Dedifferentiated amniotic fluid mesenchymal stem cell (primary cell): Measurements from ENCODE around the gene SLF2.
"Not testable (repeated sequence)": the region's sequence is repeated elsewhere in the genome, so short reads cannot be mapped to it uniquely, and the experiment has no call there.

ENCODE experiments used
- DNase-seq: peaks from one replicate; pipeline ENCODE4 v3.0.0-alpha.2; 2016; ENCODE audit errors: extremely low spot score

The SLF2 gene

DNA sequence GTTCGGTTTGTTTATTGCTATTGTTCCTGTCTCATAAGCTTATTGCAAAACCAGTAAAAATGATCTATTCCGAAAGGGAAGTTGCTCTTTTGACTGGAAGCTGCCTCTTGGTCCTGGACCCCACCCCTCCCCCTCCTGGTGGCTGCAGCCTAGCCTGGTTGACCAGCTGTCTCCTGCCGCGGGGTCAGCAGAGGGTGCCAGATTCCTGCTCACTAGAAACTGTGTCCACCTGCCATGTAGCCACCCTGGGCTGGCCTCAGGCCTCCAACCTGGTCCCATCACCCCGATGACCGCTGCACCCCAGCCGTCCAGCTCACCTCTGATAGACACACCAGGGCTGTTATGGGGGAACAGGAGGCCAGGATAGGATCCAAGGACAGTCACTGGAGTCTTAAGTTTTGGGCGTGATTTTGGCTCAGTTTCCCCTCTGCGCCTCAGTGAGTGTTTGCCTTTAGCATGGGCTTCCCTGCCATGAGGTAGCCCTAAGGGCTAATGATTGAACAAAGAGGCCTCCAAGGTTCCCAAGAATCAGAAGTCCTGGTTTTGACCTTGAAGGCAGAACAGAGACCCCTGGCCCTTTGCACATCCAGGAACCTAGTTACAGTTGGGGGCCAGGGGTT is 32.9 kb upstream of the SLF2 start:
- no peak for DNase-seq

GRCh38 chr10:100881556-100882213 is 31.1 kb upstream of the SLF2 start:
- DNase-seq: no peak

- no peak for DNase-seq
Measured at GRCh38 chr10:100882252-100882651, 30.5 kb upstream of the SLF2 start.

DNA sequence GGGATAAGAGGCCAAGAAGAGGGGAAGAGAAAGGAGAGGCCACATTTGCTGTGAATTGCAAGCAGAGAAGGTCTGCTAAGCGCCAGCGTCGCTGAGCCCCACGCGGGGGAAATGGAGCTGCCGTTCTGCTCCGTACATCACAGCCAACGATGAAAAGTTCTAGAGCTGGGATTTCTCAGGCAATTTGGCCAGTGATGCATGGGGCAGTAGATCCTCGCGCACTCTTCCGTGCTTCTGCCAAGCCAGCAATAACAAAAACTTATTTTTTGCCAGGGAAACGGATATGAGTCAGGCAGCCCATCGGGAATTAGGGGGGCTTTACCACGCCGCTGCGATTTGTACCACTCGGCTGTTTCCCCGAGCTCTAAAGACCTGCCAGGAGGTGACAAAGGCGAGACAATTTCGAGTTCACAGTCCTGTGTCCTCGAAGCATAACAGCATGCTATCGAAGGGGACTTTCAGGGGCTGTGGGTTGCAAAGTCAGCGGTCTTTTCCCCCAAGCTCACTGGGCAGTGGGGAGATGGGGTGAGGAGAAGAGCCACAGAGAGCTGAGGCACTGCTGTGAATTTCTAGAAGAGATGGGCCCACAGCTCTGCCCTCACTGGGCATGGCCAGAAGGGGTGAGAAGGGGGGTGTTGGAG is 30.0 kb upstream of the SLF2 start:
- peak; percentile 16 for DNase-seq

- no peak for DNase-seq
Measured at GRCh38 chr10:100883312-100883821, 29.4 kb upstream of the SLF2 start.

- not testable (repeated sequence) for DNase-seq
Measured at GRCh38 chr10:100885611-100886010, 27.2 kb upstream of the SLF2 start.

DNA sequence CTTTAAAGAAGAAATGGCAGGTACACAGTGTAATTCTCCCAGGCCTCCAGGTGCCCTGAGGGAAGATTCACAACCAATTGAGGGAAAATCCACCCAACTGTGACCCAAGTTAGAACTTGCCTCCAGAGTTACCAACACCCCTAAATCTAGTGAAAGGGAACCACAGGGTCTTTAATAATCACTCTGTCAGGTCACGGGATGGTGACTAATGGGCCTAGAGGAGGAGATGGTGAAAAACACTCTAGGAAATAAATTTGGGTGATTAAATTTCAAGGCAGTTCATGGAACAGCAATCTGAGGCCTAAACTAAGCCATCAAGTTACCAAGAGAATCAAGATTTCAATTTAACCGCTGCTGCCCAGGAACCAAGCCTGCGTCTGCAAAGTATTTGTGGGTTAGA is 26.7 kb upstream of the SLF2 start:
- DNase-seq: no peak

- DNase-seq: no peak
Measured at GRCh38 chr10:100886521-100886920, 26.2 kb upstream of the SLF2 start.

GRCh38 chr10:100886963-100887362 is 25.8 kb upstream of the SLF2 start:
- no peak for DNase-seq

- DNase-seq: no peak
Measured at GRCh38 chr10:100887761-100888296, 24.9 kb upstream of the SLF2 start.

DNA sequence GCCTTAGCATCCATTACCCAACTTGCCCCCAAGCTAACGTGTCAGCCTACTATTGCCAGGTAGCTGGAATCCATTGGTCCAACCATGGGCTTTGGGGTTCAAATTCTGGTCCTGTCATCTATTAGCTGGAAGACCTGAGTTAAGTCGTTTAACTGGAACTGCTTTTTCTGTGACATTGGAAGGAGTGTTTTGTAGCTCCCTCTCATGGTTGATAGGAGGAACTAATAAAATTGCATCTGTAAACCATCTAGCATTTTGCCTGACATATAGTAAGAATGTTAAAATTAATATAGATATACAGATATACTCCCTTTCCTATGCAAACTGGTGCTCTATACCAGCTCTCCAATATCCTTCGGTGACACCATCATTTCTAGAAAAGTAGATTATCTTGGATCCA is 23.8 kb upstream of the SLF2 start:
- no peak for DNase-seq

- no peak for DNase-seq
Measured at GRCh38 chr10:100889546-100889945, 23.2 kb upstream of the SLF2 start.

- no peak for DNase-seq
Measured at GRCh38 chr10:100890141-100890672, 22.6 kb upstream of the SLF2 start.

DNA sequence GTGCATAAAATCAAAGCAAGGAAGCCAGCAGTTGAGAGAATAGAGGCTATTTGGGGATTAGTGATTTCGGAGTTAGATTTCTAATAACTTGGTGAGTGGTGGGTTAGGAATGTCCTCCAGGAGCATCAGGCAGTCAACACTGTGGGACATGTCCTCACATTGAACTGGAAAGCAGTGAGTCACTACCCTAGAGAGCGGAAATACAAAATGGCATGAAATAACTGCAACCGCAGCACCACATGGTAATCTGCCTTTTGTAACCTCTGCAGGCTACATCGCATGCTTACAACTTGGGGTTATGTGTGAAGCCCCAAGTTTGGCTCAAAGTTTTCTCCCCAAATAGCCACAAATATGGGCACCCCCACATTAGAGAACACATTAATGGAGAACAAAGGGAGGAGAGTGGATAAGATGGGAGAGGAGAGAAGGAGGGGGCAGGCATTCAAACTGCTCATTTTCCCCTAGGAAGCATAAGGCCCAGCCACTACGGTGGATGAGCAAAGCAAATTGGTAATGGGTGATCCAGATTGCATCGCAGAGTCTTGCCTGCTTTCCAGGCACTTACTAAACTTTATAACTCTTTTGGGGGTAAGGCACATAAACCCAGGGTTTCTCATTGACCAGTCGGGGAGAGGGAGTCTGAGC is 22.0 kb upstream of the SLF2 start:
- peak; percentile 91 for DNase-seq

GRCh38 chr10:100894033-100894432 is 18.7 kb upstream of the SLF2 start:
- DNase-seq: no peak

DNA sequence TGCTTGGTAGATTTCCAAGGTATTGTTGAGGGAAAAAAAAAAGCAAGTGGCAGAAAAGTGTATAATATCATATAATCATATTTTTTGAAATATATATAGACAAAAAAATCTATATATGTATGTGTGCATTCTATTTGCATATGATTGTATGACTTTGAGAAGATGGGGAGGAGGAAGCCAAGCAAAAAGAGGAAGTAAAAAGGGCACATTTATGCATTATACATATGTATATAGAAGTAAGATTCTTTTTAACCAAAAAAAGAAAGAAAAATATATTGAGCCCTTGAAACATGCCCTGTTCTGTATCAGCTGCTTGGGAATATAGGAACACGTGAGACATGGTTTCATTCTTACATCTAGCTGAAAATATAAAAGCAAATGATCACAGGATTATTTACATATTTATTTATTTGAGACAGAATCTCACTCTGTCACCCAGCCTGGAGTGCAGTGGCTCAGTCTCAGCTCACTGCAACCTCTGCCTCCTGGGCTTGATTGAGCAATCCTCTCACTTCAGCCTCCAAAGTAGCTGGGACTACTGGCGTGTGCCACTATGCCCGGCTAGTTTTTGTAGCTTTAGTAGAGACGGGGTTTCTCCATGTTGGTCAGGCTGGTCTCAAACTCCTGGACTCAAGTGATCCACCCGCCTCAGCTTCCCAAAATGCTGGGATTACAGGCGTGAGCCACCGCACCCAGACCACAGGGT is 18.0 kb upstream of the SLF2 start:
- no peak for DNase-seq

DNA sequence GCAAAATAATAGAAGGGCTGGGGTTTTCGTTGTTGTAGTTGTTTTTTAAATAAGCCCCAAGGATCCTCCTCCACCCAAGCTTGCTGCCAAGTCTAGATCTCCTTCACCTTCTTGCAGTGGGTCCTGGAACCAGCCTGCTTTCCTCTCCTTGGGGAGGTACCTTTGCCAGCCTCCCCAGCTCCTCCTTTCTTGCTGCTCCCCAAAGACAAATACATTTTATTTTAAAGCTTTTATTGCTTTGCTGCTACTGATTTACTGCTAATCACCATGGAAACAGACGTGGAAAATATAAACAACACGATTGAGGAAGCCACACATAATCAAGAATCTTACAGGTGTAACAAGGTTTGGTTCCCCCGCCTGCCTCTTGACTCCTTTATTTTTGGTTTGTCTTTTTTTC is 17.4 kb upstream of the SLF2 start:
- DNase-seq: no peak

GRCh38 chr10:100895896-100896295 is 16.9 kb upstream of the SLF2 start:
- DNase-seq: no peak

- DNase-seq: no peak
Measured at GRCh38 chr10:100896876-100897461, 15.8 kb upstream of the SLF2 start.

DNA sequence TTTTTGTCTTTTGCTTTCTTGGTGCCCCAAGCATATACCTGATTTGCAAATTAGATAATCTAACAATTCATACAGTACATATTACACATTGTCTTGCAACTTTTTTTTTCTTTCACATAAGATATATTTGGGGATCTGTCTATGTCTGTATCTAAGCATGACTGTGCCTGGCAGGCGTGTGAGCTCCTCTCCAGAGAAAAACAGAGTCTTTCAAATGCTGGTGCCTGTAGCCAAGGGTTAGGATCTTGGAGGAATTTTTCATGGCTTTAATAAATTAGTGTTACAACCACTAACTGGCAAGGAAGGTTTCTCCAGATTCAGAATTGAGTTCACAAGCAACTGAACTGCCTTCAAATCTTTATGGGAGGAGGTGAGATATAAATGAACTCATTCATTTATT is 14.8 kb upstream of the SLF2 start:
- no peak for DNase-seq

DNA sequence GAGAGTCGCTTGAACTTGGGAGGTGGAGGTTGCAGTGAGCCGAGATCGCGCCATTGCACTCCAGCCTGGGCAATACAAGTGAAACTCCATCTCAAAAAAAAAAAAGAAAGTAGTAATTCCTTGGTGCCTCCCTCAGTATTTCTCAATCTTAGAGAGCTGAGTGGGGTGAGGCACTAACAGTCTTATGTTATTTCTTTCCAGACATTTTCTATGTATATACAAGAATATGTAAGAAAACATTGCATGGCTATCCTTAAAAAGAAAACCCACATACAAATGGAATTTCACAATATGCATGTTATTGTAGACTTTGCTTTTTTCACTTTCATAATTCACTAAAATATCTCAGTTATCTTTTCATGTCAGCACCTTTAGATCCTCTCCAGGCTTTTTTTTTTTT is 13.6 kb upstream of the SLF2 start:
- no peak for DNase-seq
